Superior temporal gyrus (tissue), 1 donor: ENCODE data around the gene PPP2R5A.
A peak's percentile ranks its signal among the peaks of the same experiment; 100 is the strongest.

Experiments used
- DNase-seq: peaks from one replicate; pipeline ENCODE4 v3.0.0-alpha.2; 2016; ENCODE audit errors: extremely low spot score

Gene PPP2R5A

GRCh38 chr1:212284744-212285684, at the start of gene PPP2R5A:
PPP2R5A (plus strand) TSS chr1:212285410; CDS start chr1:212286111, 701 bp downstream.
- peak; percentile 98 for DNase-seq

GRCh38 chr1:212235857-212236256, 49.4 kb upstream of the PPP2R5A start:
- no peak for DNase-seq

- no peak for DNase-seq
Observed at GRCh38 chr1:212236664-212237220, 48.5 kb upstream of the PPP2R5A start.

- DNase-seq: no peak
Observed at GRCh38 chr1:212237651-212238050, 47.6 kb upstream of the PPP2R5A start.

- no peak for DNase-seq
Observed at GRCh38 chr1:212238552-212238951, 46.7 kb upstream of the PPP2R5A start.

GRCh38 chr1:212241501-212241900, 43.7 kb upstream of the PPP2R5A start:
- no peak for DNase-seq

GRCh38 chr1:212241957-212242287, 43.3 kb upstream of the PPP2R5A start:
- DNase-seq: no peak

- DNase-seq: peak; percentile 24
Observed at GRCh38 chr1:212242288-212242984, 42.8 kb upstream of the PPP2R5A start.

- DNase-seq: no peak
Observed at GRCh38 chr1:212242985-212243308, 42.3 kb upstream of the PPP2R5A start.

- DNase-seq: no peak
Observed at GRCh38 chr1:212244441-212244840, 40.8 kb upstream of the PPP2R5A start.

- no peak for DNase-seq
Observed at GRCh38 chr1:212247179-212247721, 38.0 kb upstream of the PPP2R5A start.

- DNase-seq: no peak
Observed at GRCh38 chr1:212247988-212248387, 37.2 kb upstream of the PPP2R5A start.

GRCh38 chr1:212254853-212255363, 30.3 kb upstream of the PPP2R5A start:
- DNase-seq: no peak

- no peak for DNase-seq
Observed at GRCh38 chr1:212255705-212256307, 29.4 kb upstream of the PPP2R5A start.

- DNase-seq: no peak
Observed at GRCh38 chr1:212256369-212256768, 28.8 kb upstream of the PPP2R5A start.

- no peak for DNase-seq
Observed at GRCh38 chr1:212257157-212257556, 28.1 kb upstream of the PPP2R5A start.

- no peak for DNase-seq
Observed at GRCh38 chr1:212259693-212260480, 25.3 kb upstream of the PPP2R5A start.

- DNase-seq: no peak
Observed at GRCh38 chr1:212260557-212261355, 24.5 kb upstream of the PPP2R5A start.

- no peak for DNase-seq
Observed at GRCh38 chr1:212261361-212261929, 23.8 kb upstream of the PPP2R5A start.

GRCh38 chr1:212267017-212267416, 18.2 kb upstream of the PPP2R5A start:
- DNase-seq: no peak
